GM19372 (cell line): ENCODE data around the gene RPL28.
"Not testable (repeated sequence)": the region's sequence is repeated elsewhere in the genome, so short reads cannot be mapped to it uniquely, and the experiment has no call there.

ENCODE experiments used
- ATAC-seq: cut with Tn5 transposase; IDR thresholded peaks from one replicate; pipeline ENCODE4 v1.9.1; 2021; ENCODE audit warnings: mild to moderate bottlenecking, low read depth, moderate library complexity; ENCODE audit not compliant: unreplicated experiment

RPL28 gene

DNA sequence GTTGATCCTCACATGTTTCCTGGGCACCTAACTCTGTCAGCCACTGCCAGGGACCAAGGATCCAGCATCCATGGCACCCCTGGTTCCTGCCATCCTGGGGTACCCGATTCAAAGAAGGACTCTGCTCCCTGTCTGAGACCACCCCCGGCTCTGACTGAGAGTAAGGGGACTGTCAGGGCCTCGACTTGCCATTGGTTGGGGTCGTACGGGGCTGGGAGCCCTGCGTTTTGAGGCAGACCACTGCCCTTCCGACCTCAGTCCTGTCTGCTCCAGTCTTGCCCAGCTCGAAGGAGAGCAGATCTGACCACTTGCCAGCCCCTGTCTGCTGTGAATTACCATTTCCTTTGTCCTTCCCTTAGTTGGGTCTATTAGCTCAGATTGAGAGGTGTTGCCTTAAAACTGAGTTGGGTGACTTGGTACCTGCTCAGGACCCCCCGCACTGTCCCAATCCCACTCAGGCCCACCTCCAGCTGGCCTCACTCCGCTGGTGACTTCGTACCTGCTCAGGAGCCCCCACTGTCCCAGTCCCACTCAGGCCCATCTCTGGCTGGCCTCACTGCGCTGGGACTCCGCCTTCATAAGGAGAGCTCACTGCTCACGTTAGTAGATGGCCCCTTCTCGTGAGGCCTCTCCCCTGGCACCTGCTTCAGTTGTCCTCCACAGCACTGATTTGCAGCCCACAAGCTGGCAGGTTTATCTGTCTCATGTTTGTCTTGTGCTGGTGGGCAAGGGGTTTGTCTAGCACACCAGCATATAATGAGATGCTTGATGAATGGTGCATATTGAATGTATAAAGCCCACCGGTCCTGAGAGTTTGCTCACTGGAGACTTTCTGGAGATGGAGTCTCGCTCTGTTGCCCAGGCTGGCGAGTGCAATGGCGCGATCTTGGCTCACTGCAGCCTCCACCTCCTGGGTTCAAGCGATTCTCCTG lies 3.9 kb downstream of the RPL28 start:
- ATAC-seq, result no peak

GRCh38 chr19:55390461-55390880 lies 4.7 kb downstream of the RPL28 start:
- ATAC-seq, result no peak

GRCh38 chr19:55391191-55391670 lies 5.5 kb downstream of the RPL28 start:
- ATAC-seq, result no peak

GRCh38 chr19:55391702-55392615 lies 6.2 kb downstream of the RPL28 start:
- no peak for ATAC-seq

- ATAC-seq, result no peak
Observed at GRCh38 chr19:55392820-55393761, 7.4 kb downstream of the RPL28 start.

DNA sequence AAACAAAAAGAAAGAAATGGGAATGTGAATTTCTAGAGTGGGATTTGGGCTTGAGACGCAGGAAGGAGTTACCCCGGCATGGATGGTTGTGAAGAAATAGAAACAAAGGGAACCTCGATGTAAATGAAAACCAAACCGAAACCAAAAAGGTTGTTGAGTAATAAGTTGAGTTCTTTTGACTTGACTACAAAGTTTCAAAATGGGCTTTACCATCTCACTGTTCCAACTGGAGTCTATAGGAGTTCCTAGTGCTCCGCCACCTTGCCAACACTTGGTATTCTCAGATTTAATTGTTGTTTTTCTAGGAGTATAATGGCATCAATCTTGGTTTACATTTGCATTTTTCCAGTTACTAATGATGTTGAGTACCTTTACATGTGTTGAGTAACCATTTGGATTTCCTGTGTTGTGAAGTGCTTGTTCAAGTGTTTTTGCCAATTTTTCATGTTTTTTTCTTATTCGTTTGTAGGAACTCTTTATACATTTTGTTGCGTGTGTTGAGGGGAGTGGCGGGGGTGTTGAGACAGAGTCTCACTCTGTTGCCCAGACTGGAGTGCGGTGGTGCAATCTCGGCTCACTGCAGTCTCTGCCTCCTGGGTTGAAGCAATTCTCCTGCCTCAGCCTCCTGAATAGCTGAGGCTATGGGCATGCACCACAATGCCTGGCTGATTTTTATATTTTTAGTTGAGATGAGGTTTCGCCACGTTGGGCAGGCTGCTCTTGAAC lies 12.6 kb downstream of the RPL28 start:
- ATAC-seq, result no peak

DNA sequence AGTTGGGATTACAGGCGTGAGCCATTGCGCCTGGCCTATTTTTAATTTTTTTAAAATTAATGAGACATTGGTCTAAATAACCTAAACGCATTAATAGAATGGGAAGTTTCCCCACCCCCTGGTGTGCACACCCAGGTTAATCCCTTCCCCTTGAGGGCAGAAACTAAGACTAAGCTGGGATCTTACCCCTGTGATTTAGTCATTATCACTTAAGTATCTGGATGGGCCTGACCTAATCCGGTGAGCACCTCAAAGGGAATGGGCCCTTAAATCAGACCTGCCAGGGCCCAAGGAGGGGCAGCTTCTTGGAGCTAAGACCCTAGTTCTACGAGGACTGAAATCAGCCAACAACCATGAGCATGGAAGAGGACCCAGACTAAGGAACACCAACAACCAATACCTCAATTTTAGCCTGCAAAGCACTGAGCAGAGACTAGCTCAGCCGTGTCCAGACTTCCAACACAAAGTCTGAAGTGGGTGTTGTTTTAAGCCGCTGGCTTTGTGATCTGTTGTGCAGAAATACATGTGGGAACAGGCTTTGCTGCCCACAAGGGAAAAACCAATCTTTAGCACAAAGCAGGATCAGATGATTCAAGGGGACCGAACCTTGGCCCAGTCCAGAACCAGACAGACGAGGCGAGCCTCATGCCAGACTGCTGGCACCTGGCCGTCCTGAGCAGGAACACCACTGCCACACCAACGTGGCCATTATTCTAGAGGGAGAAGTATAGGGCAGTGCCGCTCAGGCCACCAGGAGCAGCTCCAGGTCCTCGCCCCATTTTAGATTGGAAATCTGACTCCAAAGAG lies 14.8 kb downstream of the RPL28 start:
- ATAC-seq, result no peak

DNA sequence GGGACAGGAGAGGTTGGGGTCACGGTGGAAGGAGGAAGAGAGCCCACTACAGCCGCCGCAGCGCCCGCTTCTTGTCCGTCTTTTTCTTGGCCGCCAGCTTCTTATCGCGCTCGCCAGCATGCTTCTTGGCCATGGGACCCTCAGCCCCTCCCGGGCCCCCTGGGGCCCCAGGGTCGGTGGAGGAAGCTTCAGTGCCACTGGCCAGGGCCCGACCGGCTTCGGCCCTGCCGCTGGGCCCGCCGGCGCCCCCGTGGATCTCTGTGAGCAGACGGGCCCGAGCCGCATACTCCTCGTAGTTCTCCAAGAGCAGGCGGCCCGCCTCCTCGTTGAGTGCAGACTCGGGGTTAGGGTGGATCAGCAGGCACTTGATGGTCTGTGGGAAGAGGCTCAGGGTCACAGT lies 15.7 kb downstream of the RPL28 start:
- not testable (repeated sequence) for ATAC-seq

- no peak for ATAC-seq
Observed at GRCh38 chr19:55402509-55402908, 16.8 kb downstream of the RPL28 start.

- no peak for ATAC-seq
Observed at GRCh38 chr19:55405638-55406037, 19.9 kb downstream of the RPL28 start.

DNA sequence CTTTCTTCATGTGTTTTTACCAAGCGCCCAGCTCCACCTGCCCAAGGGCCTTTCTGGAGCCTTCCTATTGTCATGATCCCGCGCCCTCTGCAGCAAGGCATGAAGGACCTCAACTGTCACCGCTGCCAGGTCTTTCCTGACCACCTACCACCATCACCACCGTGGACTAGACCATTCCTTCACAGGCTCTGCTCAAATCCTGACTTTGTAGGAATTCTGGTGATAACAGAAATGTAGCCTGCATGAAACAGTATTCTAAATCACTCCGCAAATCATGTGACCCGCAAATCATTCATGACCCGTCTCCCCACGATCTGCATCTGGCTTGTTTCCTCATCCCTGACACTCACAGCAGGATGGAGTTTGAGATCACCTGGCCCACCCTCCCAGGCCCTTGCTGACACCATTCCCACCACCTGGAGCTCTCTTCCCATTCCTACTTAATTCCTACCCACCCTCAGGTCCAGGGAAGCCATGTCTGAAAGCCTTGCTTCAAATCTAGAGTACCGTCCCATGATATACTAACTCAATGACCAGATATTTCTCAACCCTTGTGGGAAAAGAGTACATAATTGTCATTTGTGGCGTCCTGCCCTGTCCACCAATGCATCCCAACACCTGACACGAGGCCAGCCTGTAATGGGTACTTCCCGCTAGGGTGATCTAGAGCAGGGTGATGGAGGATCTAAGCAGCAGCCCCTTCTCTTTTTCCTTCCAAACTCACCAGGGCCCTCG lies 20.5 kb downstream of the RPL28 start:
- ATAC-seq, result no peak

- ATAC-seq, result no peak
Observed at GRCh38 chr19:55406826-55407549, 21.3 kb downstream of the RPL28 start.

- ATAC-seq, result not testable (repeated sequence)
Observed at GRCh38 chr19:55407550-55407799, 21.7 kb downstream of the RPL28 start, which contains the start of gene UBE2S. UBE2S (minus strand) TSS chr19:55407788; CDS start chr19:55407589, 199 bp downstream.

- ATAC-seq, result peak; percentile 72
Observed at GRCh38 chr19:55407800-55408532, 22.2 kb downstream of the RPL28 start.

DNA sequence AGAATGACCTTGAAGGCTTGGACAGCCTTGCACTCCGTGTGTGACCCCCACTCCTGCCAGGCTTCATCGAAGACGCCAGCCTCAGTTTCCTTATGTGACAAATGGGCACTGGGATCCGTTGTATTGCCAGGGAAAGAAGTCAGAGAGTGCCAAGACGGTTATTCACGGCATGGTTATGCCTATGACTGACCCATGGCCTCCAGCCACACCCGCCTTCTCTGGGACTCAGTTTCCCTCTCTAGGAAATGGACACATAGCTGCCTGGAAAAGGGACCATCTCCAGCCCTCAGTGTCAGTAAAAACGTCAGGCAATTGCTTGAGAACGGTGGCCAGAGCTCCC lies 22.8 kb downstream of the RPL28 start:
- no peak for ATAC-seq

DNA sequence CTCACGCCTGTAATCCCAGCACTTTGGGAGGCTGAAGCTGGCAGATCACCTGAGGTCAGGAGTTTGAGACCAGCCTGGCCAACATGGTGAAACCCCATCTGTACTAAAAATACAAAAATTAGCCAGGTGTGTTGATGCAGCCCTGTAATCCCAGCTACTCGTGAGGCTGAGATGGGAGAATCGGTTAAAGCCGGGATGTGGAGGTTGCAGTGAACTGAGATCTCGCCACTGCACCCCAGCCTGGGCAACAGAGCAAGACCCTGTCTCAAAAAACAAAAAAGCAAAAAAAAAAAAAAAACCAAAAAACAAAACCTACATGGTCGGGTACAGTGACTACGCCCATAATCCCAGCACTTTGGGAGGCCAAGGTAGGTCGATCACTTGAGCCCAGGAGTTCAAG lies 23.4 kb downstream of the RPL28 start:
- ATAC-seq, result not testable (repeated sequence)

DNA sequence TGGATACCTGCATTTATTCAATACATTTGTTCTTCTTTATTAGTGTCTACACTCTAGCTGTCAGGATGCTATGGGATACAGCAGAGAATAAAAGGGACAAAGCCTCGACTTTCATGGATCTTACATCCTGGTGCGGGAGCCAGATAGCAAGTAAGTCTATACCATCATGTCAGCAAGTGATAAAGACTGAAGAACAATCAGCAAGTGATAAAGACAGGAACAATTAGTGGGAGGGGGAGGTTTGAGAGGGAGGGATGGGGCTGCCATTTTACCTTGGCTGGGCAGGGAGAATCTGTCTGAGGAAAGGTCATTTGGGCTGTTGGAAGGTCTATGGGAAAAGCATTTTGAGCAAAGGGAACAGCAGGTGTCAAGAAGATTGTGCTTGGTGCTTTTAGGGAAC lies 24.4 kb downstream of the RPL28 start:
- ATAC-seq, result no peak
